Keratinocyte (primary cell): Measurements from ENCODE around the gene SLC26A4. TPM values are rescaled to one million over a fixed set of nuclear protein-coding genes. Genes with fewer than 3 reads are reported as not detected.

Experiments used
- DNase-seq: peaks from one replicate; pipeline ENCODE4 v3.0.0-alpha.2; 2011; ENCODE audit warnings: low read depth, missing footprints, low spot score
- FAIRE-seq: peaks from 2 replicates; lab custom pipeline; 2011; peaks lifted over from hg19 to GRCh38; lab: Jason Lieb, UNC
- H2AFZ ChIP-seq: 2 replicates; pipeline ENCODE4 v1.6.0; 2012; ENCODE audit warnings: low read length, control low read depth, inconsistent platforms; ENCODE audit not compliant: control insufficient read depth
- H3K27ac ChIP-seq: 2 replicates; pipeline ENCODE4 v1.5.1; 2011; ENCODE audit warnings: low read length; ENCODE audit not compliant: control insufficient read depth, insufficient read depth
- H3K27me3 ChIP-seq: 3 replicates; pipeline ENCODE4 v1.6.0; 2011; ENCODE audit warnings: low read length; ENCODE audit not compliant: control insufficient read depth, insufficient read depth; ENCODE audit errors: extremely low read depth
- H3K36me3 ChIP-seq, 2 experiments: 2 replicates in 1 of 2; 3 replicates in 1 of 2; pipeline ENCODE4 v1.5.1; 2011; ENCODE audit warnings: low read length in 2 of 2, mild to moderate bottlenecking in 1 of 2; ENCODE audit not compliant: control insufficient read depth in 2 of 2, insufficient read depth in 2 of 2; ENCODE audit errors: extremely low read depth in 1 of 2
- H3K4me1 ChIP-seq: 3 replicates; pipeline ENCODE4 v1.5.1; 2011; ENCODE audit warnings: low read length; ENCODE audit not compliant: control insufficient read depth, insufficient read depth; ENCODE audit errors: extremely low read depth
- H3K4me2 ChIP-seq: 3 replicates; pipeline ENCODE4 v1.6.0; 2011; ENCODE audit warnings: low read depth, low read length; ENCODE audit not compliant: control insufficient read depth, insufficient read depth; ENCODE audit errors: extremely low read depth
- H3K4me3 ChIP-seq, 3 experiments: fragments of 200-600 bp in 1 of 3; sonication (generic) in 1 of 3; 2 replicates in 2 of 3; 3 replicates in 1 of 3; pipeline ENCODE4 v1.5.1; 2011 to 2016; ENCODE audit warnings: low read length in 3 of 3, mild to moderate bottlenecking in 3 of 3, control low read depth in 2 of 3, inconsistent platforms in 1 of 3, low read depth in 1 of 3, mixed read lengths in 1 of 3, mixed run types in 1 of 3, moderate library complexity in 1 of 3; ENCODE audit not compliant: control insufficient read depth in 2 of 3, insufficient read depth in 2 of 3; ENCODE audit errors: extremely low read depth in 1 of 3
- H3K79me2 ChIP-seq: 2 replicates; pipeline ENCODE4 v1.6.0; 2012; ENCODE audit warnings: low read length; ENCODE audit not compliant: control insufficient read depth, insufficient read depth
- H3K9ac ChIP-seq: 3 replicates; pipeline ENCODE4 v1.6.0; 2011; ENCODE audit warnings: low read length; ENCODE audit not compliant: control insufficient read depth, insufficient read depth; ENCODE audit errors: extremely low read depth
- H3K9me1 ChIP-seq: 3 replicates; pipeline ENCODE4 v1.6.0; 2011; ENCODE audit warnings: low read length; ENCODE audit not compliant: control insufficient read depth, insufficient read depth; ENCODE audit errors: extremely low read depth
- H3K9me3 ChIP-seq: 2 replicates; pipeline ENCODE4 v1.5.1; 2012; ENCODE audit warnings: low read depth, low read length; ENCODE audit not compliant: control insufficient read depth
- H4K20me1 ChIP-seq: 3 replicates; pipeline ENCODE4 v1.6.0; 2011; ENCODE audit warnings: low read length; ENCODE audit not compliant: control insufficient read depth, insufficient read depth; ENCODE audit errors: extremely low read depth
- EZH2 ChIP-seq: IDR thresholded peaks from one replicate; pipeline ENCODE4 v1.6.1; 2012; ENCODE audit warnings: inconsistent platforms, mild to moderate bottlenecking, low read length, moderate library complexity
- dilution Hi-C: fragments of 300-500 bp; cut with MboI; formaldehyde crosslinking; loops from one replicate; pipeline ENCODE4 v1.7.0; 2020; ENCODE audit warnings: low sequenced_read_pairs; ENCODE audit not compliant: extremely low pct_ligation_motif_present
- polyA plus RNA-seq, 5 experiments: library from polyadenylated mRNA; depleted of rRNA in 3 of 5; stranded (reverse) in 3 of 5; stranded (forward) in 1 of 5; unstranded in 1 of 5; fragments of >200 nt; gene quantifications; 1 replicate in 1 of 5; 2 replicates in 3 of 5; 3 replicates in 1 of 5; pipeline versions ENCODE4 v1.2.1 to v1.2.3, GENCODE V29; 2011 to 2012; ENCODE audit warnings: missing spikeins in 2 of 5, low read depth in 1 of 5, low replicate concordance in 1 of 5
- TF ChIP-seq, protein P1 (sequence below), 3 experiments: IDR thresholded peaks in 1 of 3; conservative IDR thresholded peaks in 1 of 3; optimal IDR thresholded peaks in 1 of 3; 2 replicates in 2 of 3; 3 replicates in 1 of 3; pipeline versions ENCODE3 to v1.5.1; 2011; ENCODE audit warnings: low read length in 3 of 3, mild to moderate bottlenecking in 3 of 3, moderate library complexity in 2 of 3, control low read depth in 1 of 3, inconsistent platforms in 1 of 3; ENCODE audit not compliant: insufficient read depth in 2 of 3; ENCODE audit errors: extremely low read depth in 1 of 3

SLC26A4 gene
- polyA plus RNA-seq, 1 donor (not counting 4 experiments of a cell fraction or from before 2014, with no cell fraction given): 0.26 TPM

DNA sequence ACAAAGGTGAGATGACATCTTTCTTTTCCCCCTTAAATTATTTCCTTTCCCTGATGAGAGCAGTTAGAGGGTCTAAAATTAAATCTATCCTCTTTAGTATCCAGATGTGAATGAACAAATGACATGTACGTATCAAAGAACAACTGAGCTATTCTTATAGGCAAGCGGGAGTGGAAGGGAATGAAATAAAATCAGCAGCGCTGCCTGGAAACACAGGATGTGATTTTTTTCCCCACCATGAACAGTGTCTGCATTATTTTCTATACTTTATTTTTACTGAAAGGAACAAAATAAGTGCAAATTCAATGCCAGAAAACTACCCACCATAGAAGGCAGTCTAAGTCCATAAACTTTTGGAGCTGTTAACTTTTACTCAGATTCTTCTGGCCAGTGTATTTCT, 40.6 kb downstream of the SLC26A4 start:
- dilution Hi-C loops: no loop called here
- Histone ChIP-seq H3K9me1 (no peaks in the 10 kb centered on the region), H2AFZ (no peak overlapping the region), H3K4me2 (no peak overlapping the region), H3K4me1 (no peaks in the 10 kb centered on the region), H3K36me3 (no peaks in the 10 kb centered on the region), H3K9me3 (no peaks in the 10 kb centered on the region), H3K27ac (no peak overlapping the region), H4K20me1 (no peaks in the 10 kb centered on the region), H3K4me3 (no peak overlapping the region), H3K9ac (no peak overlapping the region), H3K79me2 (no peaks in the 10 kb centered on the region), H3K27me3 (no peaks in the 10 kb centered on the region)
- FAIRE-seq (no peak), DNase-seq (no peak)
- TF ChIP-seq, protein P1, sequence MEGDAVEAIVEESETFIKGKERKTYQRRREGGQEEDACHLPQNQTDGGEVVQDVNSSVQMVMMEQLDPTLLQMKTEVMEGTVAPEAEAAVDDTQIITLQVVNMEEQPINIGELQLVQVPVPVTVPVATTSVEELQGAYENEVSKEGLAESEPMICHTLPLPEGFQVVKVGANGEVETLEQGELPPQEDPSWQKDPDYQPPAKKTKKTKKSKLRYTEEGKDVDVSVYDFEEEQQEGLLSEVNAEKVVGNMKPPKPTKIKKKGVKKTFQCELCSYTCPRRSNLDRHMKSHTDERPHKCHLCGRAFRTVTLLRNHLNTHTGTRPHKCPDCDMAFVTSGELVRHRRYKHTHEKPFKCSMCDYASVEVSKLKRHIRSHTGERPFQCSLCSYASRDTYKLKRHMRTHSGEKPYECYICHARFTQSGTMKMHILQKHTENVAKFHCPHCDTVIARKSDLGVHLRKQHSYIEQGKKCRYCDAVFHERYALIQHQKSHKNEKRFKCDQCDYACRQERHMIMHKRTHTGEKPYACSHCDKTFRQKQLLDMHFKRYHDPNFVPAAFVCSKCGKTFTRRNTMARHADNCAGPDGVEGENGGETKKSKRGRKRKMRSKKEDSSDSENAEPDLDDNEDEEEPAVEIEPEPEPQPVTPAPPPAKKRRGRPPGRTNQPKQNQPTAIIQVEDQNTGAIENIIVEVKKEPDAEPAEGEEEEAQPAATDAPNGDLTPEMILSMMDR (optimal IDR thresholded peaks at IDR 0.05 in 1 of 3, IDR thresholded peaks at IDR 0.05 in 1 of 3, conservative IDR thresholded peaks at IDR 0.05 in 1 of 3; ENCODE audit: extremely low read depth in 1 of 3, insufficient read depth in 2 of 3, low read length in 3 of 3): no peak
- no peak for TF ChIP-seq EZH2

DNA sequence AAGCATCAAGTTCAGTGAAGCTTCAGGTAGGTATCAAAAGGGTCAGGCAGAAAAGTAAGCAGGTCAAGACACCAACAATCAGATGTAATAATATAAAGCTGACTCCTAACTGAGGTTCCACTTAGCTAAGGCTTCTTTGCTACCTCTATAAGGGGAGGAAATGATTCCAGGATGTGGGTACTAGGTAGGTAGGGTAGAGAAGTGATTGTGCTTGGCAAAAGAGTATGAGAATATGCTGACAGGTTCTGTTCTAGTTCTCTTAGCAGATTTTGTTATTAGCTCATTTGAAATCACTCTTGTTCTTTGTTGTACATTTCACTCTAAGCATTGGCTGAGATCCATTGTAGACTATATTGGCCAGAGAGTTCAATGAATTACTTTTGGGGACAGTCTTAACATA, 42.6 kb downstream of the SLC26A4 start:
- no peaks in the 10 kb centered on the region for H3K9me1 ChIP-seq
- no peaks in the 10 kb centered on the region for H3K9me3 ChIP-seq
- no peak overlapping the region for H3K4me3 ChIP-seq
- no peak overlapping the region for H3K9ac ChIP-seq
- FAIRE-seq (no peak), DNase-seq (no peak)
- H3K4me2 ChIP-seq: no peak overlapping the region
- no peaks in the 10 kb centered on the region for H3K4me1 ChIP-seq
- no peaks in the 10 kb centered on the region for H4K20me1 ChIP-seq
- TF ChIP-seq EZH2: no peak
- TF ChIP-seq, protein P1 (optimal IDR thresholded peaks at IDR 0.05 in 1 of 3, IDR thresholded peaks at IDR 0.05 in 1 of 3, conservative IDR thresholded peaks at IDR 0.05 in 1 of 3; ENCODE audit: extremely low read depth in 1 of 3, insufficient read depth in 2 of 3, low read length in 3 of 3): no peak
- H3K27ac ChIP-seq: no peak overlapping the region
- dilution Hi-C loops: no loop called here
- H3K27me3 ChIP-seq: no peaks in the 10 kb centered on the region
- no peaks in the 10 kb centered on the region for H3K36me3 ChIP-seq
- H2AFZ ChIP-seq: no peak overlapping the region
- no peaks in the 10 kb centered on the region for H3K79me2 ChIP-seq
